Suprapubic skin (tissue), 4 donors: ENCODE data around the gene ATF7IP2. TPM values are rescaled to one million over a fixed set of nuclear protein-coding genes. Genes with fewer than 3 reads are reported as not detected.
"Not testable (repeated sequence)": the region's sequence is repeated elsewhere in the genome, so short reads cannot be mapped to it uniquely, and the experiment has no call there.

Source experiments
- DNase-seq, 2 donors: peaks; one replicate each; pipeline ENCODE4 v3.0.0-alpha.2; 2019; ENCODE audit warnings: low spot score in 2 of 2
- H3K27ac ChIP-seq: fragments of 200-600 bp; sonication (generic); one replicate; pipeline ENCODE4 v1.5.1; 2019
- H3K27me3 ChIP-seq: fragments of 200-600 bp; sonication (generic); one replicate; pipeline ENCODE4 v1.5.1; 2019
- H3K36me3 ChIP-seq: fragments of 200-600 bp; sonication (generic); one replicate; pipeline ENCODE4 v1.5.1; 2019
- H3K4me1 ChIP-seq: fragments of 200-600 bp; sonication (generic); one replicate; pipeline ENCODE4 v1.5.1; 2019
- H3K4me3 ChIP-seq: fragments of 200-600 bp; sonication (generic); one replicate; pipeline ENCODE4 v1.5.1; 2019; ENCODE audit warnings: mild to moderate bottlenecking
- H3K9me3 ChIP-seq: fragments of 200-600 bp; sonication (generic); one replicate; pipeline ENCODE4 v1.5.1; 2019
- CTCF ChIP-seq, 2 donors: fragments of 200-600 bp in 1 of 2; fragments of 450-650 bp in 1 of 2; sonication (generic) in 1 of 2; IDR thresholded peaks; one replicate each; pipeline ENCODE4 v1.5.1; 2016 to 2019; ENCODE audit warnings: antibody characterized with exemption in 2 of 2, mild to moderate bottlenecking in 1 of 2, moderate library complexity in 1 of 2
- EP300 ChIP-seq: sonication (generic); formaldehyde crosslinking; IDR thresholded peaks from one replicate; pipeline ENCODE4 v1.6.1; 2017; ENCODE audit warnings: antibody characterized with exemption
- POLR2A ChIP-seq, 2 donors: fragments of 450-650 bp; IDR thresholded peaks; one replicate each; pipeline ENCODE4 v1.6.1; 2017; ENCODE audit warnings: antibody characterized with exemption in 2 of 2, mild to moderate bottlenecking in 2 of 2, moderate library complexity in 2 of 2
- POLR2AphosphoS5 ChIP-seq, 3 donors: sonication (generic); formaldehyde crosslinking; IDR thresholded peaks; one replicate each; pipeline ENCODE4 v1.6.1; 2017; ENCODE audit warnings: antibody characterized with exemption in 3 of 3
- WGBS: methylation state at CpG from one replicate; pipeline ENCODE4 v1.1.5; 2018; 5-methylcytosine and 5-hydroxymethylcytosine counted together
- total RNA-seq, 4 donors: library from RNA; depleted of rRNA; stranded (reverse); fragments of >200 nt; gene quantifications; one replicate each; pipeline ENCODE4 v1.1.0, GENCODE V29; 2016

The ATF7IP2 gene
- total RNA-seq, 4 donors from 2014 or later: 2.8 to 22.6 (median 10.1) TPM

GRCh38 chr16:10466861-10467260 is 81.0 kb downstream of the ATF7IP2 start:
- TF ChIP-seq POLR2A (IDR thresholded peaks at IDR 0.05) (no peak), EP300 (no peak), POLR2AphosphoS5 (IDR thresholded peaks at IDR 0.05) (no peak), CTCF (IDR thresholded peaks at IDR 0.05) (no peak)
- Histone ChIP-seq H3K27ac (no peak overlapping the region), H3K4me1 (no peaks in the 10 kb centered on the region), H3K4me3 (no peak overlapping the region), H3K36me3 (no peaks in the 10 kb centered on the region), H3K9me3 (no peaks in the 10 kb centered on the region), H3K27me3 (no peaks in the 10 kb centered on the region)
- DNase-seq: no peak

- H3K27ac ChIP-seq, DNase-seq, H3K4me3 ChIP-seq, H3K27me3 ChIP-seq, H3K9me3 ChIP-seq, H3K4me1 ChIP-seq: not testable (repeated sequence)
- 87% methylated on average over 1 of the region's 1 CpG for WGBS
- peaks cover 20% of the 10 kb centered on the region for H3K36me3 ChIP-seq
These were observed 90.8 kb downstream of the ATF7IP2 start for GRCh38 chr16:10476636-10477035.

- TF ChIP-seq CTCF (IDR thresholded peaks at IDR 0.05) (no peak), EP300 (no peak), POLR2AphosphoS5 (IDR thresholded peaks at IDR 0.05) (no peak), POLR2A (IDR thresholded peaks at IDR 0.05) (no peak)
- 83% methylated on average over 1 of the region's 2 CpGs for WGBS
- H3K9me3 ChIP-seq: no peaks in the 10 kb centered on the region
- no peak overlapping the region for H3K27ac ChIP-seq
- no peaks in the 10 kb centered on the region for H3K4me1 ChIP-seq
- H3K4me3 ChIP-seq: no peak overlapping the region
- H3K36me3 ChIP-seq: peaks cover 25% of the 10 kb centered on the region
- no peaks in the 10 kb centered on the region for H3K27me3 ChIP-seq
- no peak for DNase-seq
These were observed 94.3 kb downstream of the ATF7IP2 start for GRCh38 chr16:10480151-10480550.

GRCh38 chr16:10485159-10485558 is 99.3 kb downstream of the ATF7IP2 start:
- Histone ChIP-seq H3K9me3 (peaks cover 5% of the 10 kb centered on the region), H3K27ac (no peak overlapping the region), H3K36me3 (peaks cover 24% of the 10 kb centered on the region), H3K27me3 (no peaks in the 10 kb centered on the region), H3K4me1 (no peaks in the 10 kb centered on the region), H3K4me3 (no peak overlapping the region)
- no peak for DNase-seq
- 95% methylated on average over 4 of the region's 4 CpGs for WGBS
- no peak for TF ChIP-seq EP300
- TF ChIP-seq POLR2A (IDR thresholded peaks at IDR 0.05): no peak
- TF ChIP-seq CTCF (IDR thresholded peaks at IDR 0.05): no peak
- TF ChIP-seq POLR2AphosphoS5 (IDR thresholded peaks at IDR 0.05): no peak

GRCh38 chr16:10485698-10486382 is 100.0 kb downstream of the ATF7IP2 start:
- no peak for TF ChIP-seq POLR2A (IDR thresholded peaks at IDR 0.05)
- TF ChIP-seq CTCF (IDR thresholded peaks at IDR 0.05): no peak
- no peak for TF ChIP-seq POLR2AphosphoS5 (IDR thresholded peaks at IDR 0.05)
- no peak for TF ChIP-seq EP300
- no peak overlapping the region for H3K4me3 ChIP-seq
- H3K9me3 ChIP-seq: peaks cover 5% of the 10 kb centered on the region
- WGBS: 96% methylated on average over 12 of the region's 12 CpGs
- no peak for DNase-seq
- H3K27me3 ChIP-seq: no peaks in the 10 kb centered on the region
- peaks cover 24% of the 10 kb centered on the region for H3K36me3 ChIP-seq
- H3K27ac ChIP-seq: no peak overlapping the region
- H3K4me1 ChIP-seq: no peaks in the 10 kb centered on the region

- H3K27ac ChIP-seq: no peak overlapping the region
- WGBS: 45% methylated on average over 1 of the region's 1 CpG
- no peak for TF ChIP-seq POLR2AphosphoS5 (IDR thresholded peaks at IDR 0.05)
- TF ChIP-seq CTCF (IDR thresholded peaks at IDR 0.05): no peak
- TF ChIP-seq EP300: no peak
- no peak for TF ChIP-seq POLR2A (IDR thresholded peaks at IDR 0.05)
- H3K27me3 ChIP-seq: no peaks in the 10 kb centered on the region
- H3K36me3 ChIP-seq: peaks cover 14% of the 10 kb centered on the region
- no peaks in the 10 kb centered on the region for H3K4me1 ChIP-seq
- DNase-seq: no peak
- peaks cover 5% of the 10 kb centered on the region for H3K9me3 ChIP-seq
- no peak overlapping the region for H3K4me3 ChIP-seq
These were observed 104.3 kb downstream of the ATF7IP2 start for GRCh38 chr16:10490141-10490540.
